GM12872 (cell line): ENCODE results near the gene UPF3A.

ENCODE experiments used
- CTCF ChIP-seq: IDR thresholded peaks from 3 replicates; pipeline ENCODE4 v1.5.1; 2011; ENCODE audit warnings: low read depth, mild to moderate bottlenecking, low read length, moderate library complexity; ENCODE audit not compliant: insufficient read depth

The UPF3A gene

GRCh38 chr13:114257014-114257413 lies 24.4 kb upstream of the UPF3A start:
- TF ChIP-seq CTCF = no peak

- TF ChIP-seq CTCF = no peak
Observed at GRCh38 chr13:114258589-114258988, 22.8 kb upstream of the UPF3A start.

- TF ChIP-seq CTCF = no peak
Observed at GRCh38 chr13:114259374-114259773, 22.0 kb upstream of the UPF3A start.

GRCh38 chr13:114259974-114260373 lies 21.4 kb upstream of the UPF3A start:
- TF ChIP-seq CTCF = no peak

GRCh38 chr13:114260814-114261213 lies 20.6 kb upstream of the UPF3A start:
- TF ChIP-seq CTCF = no peak

GRCh38 chr13:114261328-114261965 lies 20.0 kb upstream of the UPF3A start:
- no peak for TF ChIP-seq CTCF

- no peak for TF ChIP-seq CTCF
Observed at GRCh38 chr13:114263578-114263977, 17.8 kb upstream of the UPF3A start.
